H1 (cell line): ENCODE data around the gene CRACDL. TPM values are rescaled to one million over a fixed set of nuclear protein-coding genes. Genes with fewer than 3 reads are reported as not detected.
A peak's percentile ranks its signal among the peaks of the same experiment; 100 is the strongest.

Experiments
- CTCF ChIA-PET: fragments of 300-600 bp; sonication (Branson Sonifier 250); formaldehyde crosslinking; loops from one replicate; lab custom pipeline; 2021; ENCODE audit not compliant: partially characterized antibody; lab: Charles Lee
- POLR2A ChIA-PET: fragments of 300-600 bp; sonication (Branson Sonifier 250); formaldehyde crosslinking; loops from one replicate; lab custom pipeline; 2021; ENCODE audit warnings: inconsistent platforms; ENCODE audit not compliant: partially characterized antibody; lab: Charles Lee
- DNase-seq, 2 experiments: peaks; one replicate each; pipeline versions ENCODE4 v3.0.0 to v3.0.0-alpha.2; 2010 to 2022; ENCODE audit warnings: low spot score in 2 of 2, low read depth in 1 of 2, mixed read lengths in 1 of 2
- FAIRE-seq: peaks from 2 replicates; lab custom pipeline; 2011; peaks lifted over from hg19 to GRCh38; lab: Jason Lieb, UNC
- H2AFZ ChIP-seq: 2 replicates; pipeline ENCODE4 v1.8.1; 2012; ENCODE audit warnings: low read length, inconsistent platforms
- H2AK5ac ChIP-seq: 2 replicates; pipeline ENCODE4 v1.6.1; 2013; ENCODE audit warnings: low read depth, low read length
- H2BK120ac ChIP-seq: replicated peaks from 2 replicates; pipeline ENCODE3; 2013; ENCODE audit warnings: low read depth, low read length, inconsistent platforms
- H2BK12ac ChIP-seq: 2 replicates; pipeline ENCODE4 v1.6.1; 2013; ENCODE audit warnings: low read depth, low read length
- H2BK15ac ChIP-seq: 2 replicates; pipeline ENCODE4 v1.6.1; 2013; ENCODE audit warnings: low read length
- H2BK20ac ChIP-seq: 2 replicates; pipeline ENCODE4 v1.6.1; 2013; ENCODE audit warnings: low read length
- H2BK5ac ChIP-seq: 2 replicates; pipeline ENCODE4 v1.6.1; 2013; ENCODE audit warnings: low read depth, low read length
- H3K14ac ChIP-seq: 2 replicates; pipeline ENCODE4 v1.6.1; 2013; ENCODE audit warnings: inconsistent platforms; ENCODE audit not compliant: insufficient read length
- H3K18ac ChIP-seq: 2 replicates; pipeline ENCODE4 v1.6.1; 2013; ENCODE audit warnings: low read length; ENCODE audit errors: extremely low read depth
- H3K23ac ChIP-seq: 2 replicates; pipeline ENCODE4 v1.6.1; 2013; ENCODE audit warnings: inconsistent platforms; ENCODE audit not compliant: insufficient read length
- H3K23me2 ChIP-seq: 2 replicates; pipeline ENCODE4 v1.6.1; 2013; ENCODE audit warnings: low read depth, low read length
- H3K27ac ChIP-seq: 2 replicates; pipeline ENCODE4 v1.6.1; 2011; ENCODE audit warnings: low read depth, low read length, inconsistent platforms
- H3K27me3 ChIP-seq, 4 experiments: replicated peaks in 1 of 4; 1 replicate in 1 of 4; 2 replicates in 3 of 4; pipeline versions ENCODE4 v1.6.1 to v1.8.1; 2011 to 2013; ENCODE audit warnings: low read length in 3 of 4, mild to moderate bottlenecking in 3 of 4, inconsistent platforms in 2 of 4, mixed read lengths in 2 of 4, moderate library complexity in 1 of 4; ENCODE audit not compliant: control insufficient read depth in 3 of 4, insufficient read depth in 3 of 4; ENCODE audit errors: extremely low read depth in 1 of 4
- H3K36me3 ChIP-seq, 4 experiments: 2 replicates each; pipeline versions ENCODE4 v1.6.1 to v1.8.1; 2011 to 2013; ENCODE audit warnings: mild to moderate bottlenecking in 4 of 4, low read length in 3 of 4, moderate library complexity in 2 of 4, control low read depth in 1 of 4, inconsistent platforms in 1 of 4; ENCODE audit not compliant: insufficient read depth in 4 of 4, control insufficient read depth in 2 of 4
- H3K4ac ChIP-seq: replicated peaks from 2 replicates; pipeline ENCODE3; 2013; ENCODE audit warnings: low read length, low read depth, mixed read lengths, inconsistent platforms; ENCODE audit not compliant: insufficient read length
- H3K4me1 ChIP-seq, 4 experiments: replicated peaks in 1 of 4; 1 replicate in 1 of 4; 2 replicates in 3 of 4; pipeline versions ENCODE4 v1.6.1 to v1.8.1; 2011 to 2013; ENCODE audit warnings: low read length in 3 of 4, inconsistent platforms in 2 of 4, mixed read lengths in 1 of 4; ENCODE audit not compliant: insufficient read depth in 4 of 4, control insufficient read depth in 3 of 4
- H3K4me2 ChIP-seq, 2 experiments: 2 replicates each; pipeline versions ENCODE4 v1.6.1 to v1.8.1; 2011 to 2013; ENCODE audit warnings: low read depth in 2 of 2, low read length in 2 of 2, control low read depth in 1 of 2, inconsistent platforms in 1 of 2, mild to moderate bottlenecking in 1 of 2; ENCODE audit not compliant: insufficient read depth in 1 of 2
- H3K4me3 ChIP-seq, 4 experiments: fragments of 200-600, 300-600 bp in 1 of 4; sonication (generic), shearing (Covaris generic), sonication (Bioruptor Twin) in 1 of 4; 2 replicates each; pipeline versions ENCODE4 v1.5.1 to v1.8.1; 2011 to 2016; ENCODE audit warnings: low read length in 4 of 4, low read depth in 3 of 4, control low read depth in 2 of 4, inconsistent platforms in 2 of 4, mild to moderate bottlenecking in 2 of 4, mixed read lengths in 1 of 4, moderate library complexity in 1 of 4; ENCODE audit not compliant: insufficient read depth in 2 of 4; ENCODE audit errors: extremely low read depth in 1 of 4
- H3K56ac ChIP-seq: replicated peaks from 2 replicates; pipeline ENCODE3; 2013; ENCODE audit warnings: low read depth, mild to moderate bottlenecking, mixed read lengths, low read length, inconsistent platforms; ENCODE audit not compliant: insufficient read length
- H3K79me1 ChIP-seq: 2 replicates; pipeline ENCODE4 v1.6.1; 2013; ENCODE audit warnings: low read depth, low read length, control low read depth
- H3K79me2 ChIP-seq, 2 experiments: 2 replicates each; pipeline versions ENCODE4 v1.6.1 to v1.8.1; 2012 to 2013; ENCODE audit warnings: low read length in 2 of 2, mild to moderate bottlenecking in 2 of 2, inconsistent platforms in 1 of 2; ENCODE audit not compliant: insufficient read depth in 2 of 2, control insufficient read depth in 1 of 2
- H3K9ac ChIP-seq, 4 experiments: replicated peaks in 1 of 4; 1 replicate in 1 of 4; 2 replicates in 3 of 4; pipeline versions ENCODE4 v1.6.1 to v1.8.1; 2011 to 2013; ENCODE audit warnings: low read depth in 3 of 4, low read length in 3 of 4, control low read depth in 2 of 4, mild to moderate bottlenecking in 2 of 4, moderate library complexity in 2 of 4, inconsistent platforms in 1 of 4; ENCODE audit errors: extremely low read depth in 1 of 4
- H3K9me3 ChIP-seq, 2 experiments: 2 replicates each; pipeline versions ENCODE4 v1.6.1 to v1.8.1; 2012 to 2013; ENCODE audit warnings: mild to moderate bottlenecking in 2 of 2, moderate library complexity in 2 of 2, control low read depth in 1 of 2, inconsistent platforms in 1 of 2, low read depth in 1 of 2, low read length in 1 of 2, mixed read lengths in 1 of 2; ENCODE audit not compliant: insufficient read depth in 2 of 2
- H4K20me1 ChIP-seq, 2 experiments: replicated peaks in 1 of 2; 2 replicates each; pipeline versions ENCODE3 to v1.8.1; 2011 to 2013; ENCODE audit warnings: inconsistent platforms in 2 of 2, low read length in 2 of 2, mild to moderate bottlenecking in 1 of 2; ENCODE audit not compliant: insufficient read depth in 2 of 2, control insufficient read depth in 1 of 2
- H4K5ac ChIP-seq: 2 replicates; pipeline ENCODE4 v1.6.1; 2013; ENCODE audit warnings: low read length, low read depth, mixed read lengths, inconsistent platforms; ENCODE audit not compliant: insufficient read length
- H4K8ac ChIP-seq: 2 replicates; pipeline ENCODE4 v1.8.0; 2013; ENCODE audit warnings: mild to moderate bottlenecking, moderate library complexity, low read length, inconsistent platforms; ENCODE audit not compliant: insufficient read depth; ENCODE audit errors: extremely low read depth
- H4K91ac ChIP-seq: replicated peaks from 2 replicates; pipeline ENCODE3; 2013; ENCODE audit warnings: low read length, mixed read lengths, inconsistent platforms; ENCODE audit not compliant: insufficient read length
- BRCA1 ChIP-seq: IDR thresholded peaks from 2 replicates; pipeline ENCODE4 v1.6.1; 2012; ENCODE audit warnings: low read depth, low read length, improper control_type of control experiment
- CBX8 ChIP-seq: fragments of 300-800, 300-1000 bp; sonication (generic); IDR thresholded peaks from 2 replicates; pipeline ENCODE4 v1.7.1; 2016; ENCODE audit warnings: low read depth, low read length, borderline replicate concordance
- CTCF ChIP-seq, 3 experiments: IDR thresholded peaks; 1 replicate in 2 of 3; 2 replicates in 1 of 3; pipeline versions ENCODE4 v1.5.1 to v1.6.1; 2011; ENCODE audit warnings: low read length in 3 of 3, mild to moderate bottlenecking in 3 of 3, inconsistent platforms in 2 of 3, low read depth in 1 of 3, moderate library complexity in 1 of 3; ENCODE audit not compliant: insufficient read depth in 1 of 3; ENCODE audit errors: control extremely low read depth in 1 of 3
- E2F6 ChIP-seq: IDR thresholded peaks from 2 replicates; pipeline ENCODE4 v1.6.1; 2012; ENCODE audit warnings: inconsistent platforms
- GABPA ChIP-seq: IDR thresholded peaks from 2 replicates; pipeline ENCODE4 v1.6.1; 2011; ENCODE audit warnings: mild to moderate bottlenecking, low read length, moderate library complexity, borderline replicate concordance; ENCODE audit not compliant: insufficient read depth
- JUND ChIP-seq: IDR thresholded peaks from 2 replicates; pipeline ENCODE4 v1.6.1; 2011; ENCODE audit warnings: mild to moderate bottlenecking, improper control_type of control experiment, low read length
- MAFK ChIP-seq: IDR thresholded peaks from 2 replicates; pipeline ENCODE4 v1.6.1; 2012; ENCODE audit warnings: low read depth, mild to moderate bottlenecking, improper control_type of control experiment, low read length
- RXRA ChIP-seq: IDR thresholded peaks from 2 replicates; pipeline ENCODE4 v1.6.1; 2011; ENCODE audit warnings: low read depth, mild to moderate bottlenecking, low read length, moderate library complexity; ENCODE audit not compliant: insufficient read depth
- SIRT6 ChIP-seq: IDR thresholded peaks from one replicate; pipeline ENCODE4 v1.7.1; 2012; ENCODE audit warnings: low read length, inconsistent platforms
- SUZ12 ChIP-seq: fragments of 200-600 bp; sonication (generic); IDR thresholded peaks from 2 replicates; pipeline ENCODE4 v1.6.1; 2012; ENCODE audit warnings: mild to moderate bottlenecking, inconsistent platforms, low read length, moderate library complexity, mixed read lengths
- TAF7 ChIP-seq: optimal IDR thresholded peaks from 2 replicates; pipeline ENCODE3; 2011; ENCODE audit warnings: low read depth, mild to moderate bottlenecking, inconsistent platforms, low read length, moderate library complexity, borderline replicate concordance
- WGBS, 2 experiments: shearing (Covaris generic) in 1 of 2; methylation state at CpG; one replicate each; pipeline versions ENCODE4 v1.1.6 to v1.1.7; 2013 to 2015; ENCODE audit warnings: low lambda C conversion rate in 2 of 2, mixed read lengths in 2 of 2, inconsistent platforms in 1 of 2, low coverage in 1 of 2, missing lambda C conversion rate in 1 of 2; ENCODE audit not compliant: insufficient replicate concordance in 2 of 2, insufficient coverage in 1 of 2, insufficient read length in 1 of 2; ENCODE audit errors: extremely low coverage in 1 of 2, missing lambda C conversion rate in 1 of 2; 5-methylcytosine and 5-hydroxymethylcytosine counted together
- polyA plus RNA-seq, 7 experiments: library from polyadenylated mRNA; depleted of rRNA in 3 of 7; stranded (reverse) in 5 of 7; unstranded in 2 of 7; fragments of >200 nt in 5 of 7; fragments of 200-250 nt in 2 of 7; gene quantifications; 1 replicate in 5 of 7; 2 replicates in 1 of 7; 4 replicates in 1 of 7; pipeline versions ENCODE4 v1.2.1 to v1.2.3, GENCODE V29; 2011 to 2013; ENCODE audit warnings: missing spikeins in 2 of 7, mixed read lengths in 2 of 7
- total RNA-seq: library from RNA; stranded (reverse); fragmentation: NEBNext Ultra II Directional; extraction: Animal tissue kit (Norgen Biotek cat#: 25700); gene quantifications from 2 replicates; pipeline ENCODE4 v1.2.1, GENCODE V29; 2021

The CRACDL gene
- total and polyA plus RNA-seq, 2 of the 8 experiments (the other 6 are each of a cell fraction or from before 2014, with no cell fraction given) = 0.07 to 0.38 TPM

GRCh38 chr2:98839292-98839691, 96.7 kb downstream of the CRACDL start:
- 84% methylated on average over 3 of the region's 3 CpGs; no CpG with 5 or more reads in 1 of the 2 experiments for WGBS, 2 experiments
- Histone ChIP-seq H3K79me1 (no peaks in the 10 kb centered on the region), H2AFZ (no peak overlapping the region)
- TF ChIP-seq CBX8 = no peak
- TF ChIP-seq TAF7 = no peak
- TF ChIP-seq RXRA = no peak
- TF ChIP-seq GABPA = no peak
- no peak for TF ChIP-seq CTCF (IDR thresholded peaks at IDR 0.05; ENCODE audit: control extremely low read depth in 1 of 3, insufficient read depth in 1 of 3, low read depth in 1 of 3, low read length in 3 of 3)
- TF ChIP-seq MAFK = no peak
- TF ChIP-seq SIRT6 = no peak
- no peak for TF ChIP-seq SUZ12
- TF ChIP-seq E2F6 = no peak
- TF ChIP-seq BRCA1 = no peak
- TF ChIP-seq JUND = no peak

More at GRCh38 chr2:98839292-98839691, 96.7 kb downstream of the CRACDL start:
- no peak overlapping the region for H2BK20ac ChIP-seq
- H4K20me1 ChIP-seq = no peaks in the 10 kb centered on the region
- ChIA-PET POLR2A (no interaction called here), CTCF (interaction anchor here (0.7 to 3.6 kb wide), 3 partner anchors 15 to 206 kb away, joined by 3 to 29 read pairs (median 3); no protein-coding TSS in a partner anchor)
- H3K56ac ChIP-seq = no peak overlapping the region
- no peak overlapping the region for H3K4me2 ChIP-seq
- H3K23ac ChIP-seq = no peak overlapping the region
- H4K5ac ChIP-seq = no peak overlapping the region
- no peak overlapping the region for H3K4me3 ChIP-seq
- H4K8ac ChIP-seq = no peak overlapping the region
- H3K9ac ChIP-seq = no peak overlapping the region
- no peak overlapping the region for H3K18ac ChIP-seq
- H2BK5ac ChIP-seq = no peak overlapping the region
- no peaks in the 10 kb centered on the region for H3K36me3 ChIP-seq
- no peaks in the 10 kb centered on the region for H3K27me3 ChIP-seq
- H3K9me3 ChIP-seq = no peaks in the 10 kb centered on the region
- no peak overlapping the region for H4K91ac ChIP-seq
- no peak overlapping the region for H2BK12ac ChIP-seq
- no peak overlapping the region for H2AK5ac ChIP-seq
- H3K23me2 ChIP-seq = no peaks in the 10 kb centered on the region
- peak; percentile 32 for FAIRE-seq
- DNase-seq = no peak
- H2BK120ac ChIP-seq = no peak overlapping the region
- H3K79me2 ChIP-seq = no peaks in the 10 kb centered on the region
- H3K4me1 ChIP-seq = no peaks in the 10 kb centered on the region
- H3K4ac ChIP-seq = no peak overlapping the region
- H3K14ac ChIP-seq = no peak overlapping the region
- H2BK15ac ChIP-seq = no peak overlapping the region
- no peak overlapping the region for H3K27ac ChIP-seq
